Epithelial cell of esophagus (primary cell): ENCODE measurements around the gene CSAD.

ENCODE experiments used
- DNase-seq: peaks from one replicate; pipeline ENCODE4 v3.0.0; 2010; ENCODE audit warnings: low read depth
- H3K4me3 ChIP-seq: 2 replicates; pipeline ENCODE4 v1.5.1; 2011; ENCODE audit warnings: mild to moderate bottlenecking, low read length, control low read depth
- TF ChIP-seq, protein P1 (sequence below): IDR thresholded peaks from 2 replicates; pipeline ENCODE4 v1.5.1; 2011; ENCODE audit warnings: low read depth, mild to moderate bottlenecking, low read length, control low read depth, inconsistent platforms; ENCODE audit not compliant: insufficient read depth; ENCODE audit errors: missing control alignments

Gene CSAD

DNA sequence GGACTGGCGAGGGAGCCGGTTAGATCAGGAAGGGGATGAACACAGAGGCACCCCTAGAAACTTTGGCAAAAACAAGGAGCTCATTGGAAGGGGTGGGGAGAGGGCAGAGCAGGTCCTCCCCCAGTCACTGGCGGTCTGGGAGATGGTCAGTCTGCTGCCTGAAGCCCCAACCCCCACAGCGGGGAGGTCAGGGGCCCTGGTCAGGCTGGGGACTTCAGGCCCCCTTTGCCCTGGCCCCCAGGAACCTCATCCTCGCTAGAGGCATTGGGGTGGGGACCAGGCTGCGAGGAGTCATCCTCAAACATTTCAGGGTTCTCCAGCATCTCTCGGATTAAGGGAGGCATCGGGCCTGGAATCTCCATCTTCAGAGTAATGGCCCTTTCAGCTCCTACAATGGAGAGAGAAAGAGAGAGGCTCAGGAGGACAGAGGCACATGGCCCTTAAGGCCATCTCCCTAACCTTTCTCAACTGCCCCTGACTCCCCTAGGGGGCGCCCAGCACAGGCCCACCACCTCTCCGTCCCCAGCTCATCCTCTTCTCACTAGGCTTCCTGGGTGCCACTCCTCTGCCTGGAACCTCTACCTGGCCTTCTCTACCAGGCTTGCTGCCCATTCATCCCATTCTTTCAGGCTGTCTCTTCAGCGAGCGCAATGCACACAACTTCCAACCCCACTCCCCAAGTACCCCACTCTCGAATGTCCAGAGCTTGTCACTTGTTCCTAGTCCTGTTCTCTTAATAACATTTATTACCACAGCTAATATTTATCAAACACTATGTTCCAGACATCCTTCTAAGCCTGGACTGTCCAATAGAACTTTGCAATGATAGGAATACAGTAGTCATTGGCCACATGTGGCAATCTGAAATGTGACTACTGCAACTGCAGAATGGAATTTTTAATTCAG is 31.0 kb upstream of the CSAD start:
- TF ChIP-seq, protein P1, sequence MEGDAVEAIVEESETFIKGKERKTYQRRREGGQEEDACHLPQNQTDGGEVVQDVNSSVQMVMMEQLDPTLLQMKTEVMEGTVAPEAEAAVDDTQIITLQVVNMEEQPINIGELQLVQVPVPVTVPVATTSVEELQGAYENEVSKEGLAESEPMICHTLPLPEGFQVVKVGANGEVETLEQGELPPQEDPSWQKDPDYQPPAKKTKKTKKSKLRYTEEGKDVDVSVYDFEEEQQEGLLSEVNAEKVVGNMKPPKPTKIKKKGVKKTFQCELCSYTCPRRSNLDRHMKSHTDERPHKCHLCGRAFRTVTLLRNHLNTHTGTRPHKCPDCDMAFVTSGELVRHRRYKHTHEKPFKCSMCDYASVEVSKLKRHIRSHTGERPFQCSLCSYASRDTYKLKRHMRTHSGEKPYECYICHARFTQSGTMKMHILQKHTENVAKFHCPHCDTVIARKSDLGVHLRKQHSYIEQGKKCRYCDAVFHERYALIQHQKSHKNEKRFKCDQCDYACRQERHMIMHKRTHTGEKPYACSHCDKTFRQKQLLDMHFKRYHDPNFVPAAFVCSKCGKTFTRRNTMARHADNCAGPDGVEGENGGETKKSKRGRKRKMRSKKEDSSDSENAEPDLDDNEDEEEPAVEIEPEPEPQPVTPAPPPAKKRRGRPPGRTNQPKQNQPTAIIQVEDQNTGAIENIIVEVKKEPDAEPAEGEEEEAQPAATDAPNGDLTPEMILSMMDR, result no peak
- DNase-seq, result no peak
- no peak overlapping the region for H3K4me3 ChIP-seq

DNA sequence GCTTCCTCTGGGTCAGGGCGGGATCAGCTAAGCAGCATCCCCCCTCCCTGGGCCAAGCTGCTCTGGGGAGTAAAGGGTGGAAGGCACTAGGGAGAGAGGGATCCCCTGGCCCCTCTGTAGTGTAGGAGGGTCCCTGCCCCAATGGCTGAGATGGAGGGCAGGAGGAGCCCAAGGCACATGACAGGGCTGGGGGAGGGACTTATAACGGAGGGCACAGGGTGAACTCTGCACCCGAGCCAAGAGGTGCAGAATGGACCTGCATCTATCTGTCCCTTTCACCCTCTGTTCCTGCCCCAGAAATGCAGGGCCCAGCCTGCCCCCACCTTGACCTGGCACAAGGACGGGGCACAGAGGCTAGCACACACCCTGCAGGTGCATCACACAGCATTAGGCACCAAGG is 30.1 kb upstream of the CSAD start:
- H3K4me3 ChIP-seq, result no peak overlapping the region
- TF ChIP-seq, protein P1, result no peak
- DNase-seq, result no peak

DNA sequence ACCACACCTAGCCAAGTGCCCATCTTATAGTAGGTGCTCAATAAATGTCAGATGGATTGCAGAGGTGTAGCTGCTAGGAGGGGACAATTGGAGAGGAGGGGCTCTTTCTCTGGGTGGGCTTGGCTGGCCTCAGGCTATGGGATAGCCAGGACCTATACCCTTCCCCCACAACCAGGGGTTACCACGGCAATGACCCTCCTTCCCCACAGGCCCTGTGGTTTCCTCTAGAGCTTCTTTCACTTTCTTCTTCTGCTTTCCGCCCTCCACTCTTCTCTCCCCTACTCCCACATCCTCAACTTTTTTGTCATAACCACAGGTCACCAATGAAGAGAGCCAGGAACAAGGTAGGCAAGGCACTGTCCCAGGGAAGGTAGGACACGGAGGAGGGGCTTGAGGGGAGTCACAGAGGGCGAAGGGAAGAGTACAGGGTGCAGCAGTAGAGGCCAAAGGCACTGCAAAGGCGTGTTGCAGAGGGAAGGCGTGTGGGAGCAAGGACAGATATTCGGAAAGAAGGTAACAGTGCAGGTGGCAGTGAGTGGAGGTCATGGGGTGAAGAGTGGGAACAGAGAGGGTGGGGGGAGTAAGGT is 28.2 kb upstream of the CSAD start:
- TF ChIP-seq, protein P1, result no peak
- no peak for DNase-seq
- H3K4me3 ChIP-seq, result no peak overlapping the region

DNA sequence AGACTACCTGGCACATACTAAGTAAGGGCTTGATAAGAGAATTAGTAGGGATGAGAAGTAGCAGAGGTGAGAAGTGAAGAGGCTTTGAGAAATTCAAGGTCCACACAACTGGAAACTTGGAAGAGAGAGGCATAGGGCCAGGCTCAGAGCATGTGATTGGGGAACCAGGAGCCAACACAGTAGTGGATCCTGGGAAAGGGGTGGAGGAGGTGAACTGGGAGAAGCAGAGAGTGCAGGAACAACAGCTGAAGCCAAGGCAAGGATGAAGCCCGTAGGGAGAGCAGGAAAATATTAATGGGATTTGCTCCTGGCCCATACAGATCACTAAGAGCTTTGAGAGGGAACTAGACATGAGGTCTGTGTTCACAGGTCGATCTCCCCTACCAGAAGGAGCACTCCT is 27.7 kb upstream of the CSAD start:
- DNase-seq, result no peak
- H3K4me3 ChIP-seq, result no peak overlapping the region
- TF ChIP-seq, protein P1, result no peak

DNA sequence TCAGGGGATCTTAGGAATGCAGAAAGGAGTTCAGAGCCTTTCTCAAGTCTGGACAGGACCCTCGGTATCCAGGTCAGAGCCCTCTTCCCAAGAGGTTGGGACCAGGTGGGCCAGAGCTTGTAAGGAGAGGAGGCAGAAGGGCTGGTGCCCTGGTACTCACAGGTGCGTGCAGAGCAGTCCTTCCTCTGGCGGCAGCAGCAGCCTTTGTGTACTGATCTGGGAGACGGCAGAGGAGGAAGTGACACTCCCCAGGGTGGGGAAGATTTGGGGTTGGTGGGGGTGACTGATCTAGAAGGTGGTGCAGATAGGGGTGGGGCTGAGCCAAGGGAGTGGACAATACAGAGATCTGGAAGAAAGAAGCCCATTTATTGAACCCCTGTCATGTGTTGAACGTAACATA is 26.3 kb upstream of the CSAD start, which contains the start of gene ITGB7:
ITGB7 (minus strand) TSS at position 210 of the 400 bp plus-strand sequence. CDS start 6,808 bp downstream, outside the sequence.
- TF ChIP-seq, protein P1, result no peak
- no peak within 1 kb of the TSS for H3K4me3 ChIP-seq
- peak; percentile 19 for DNase-seq

DNA sequence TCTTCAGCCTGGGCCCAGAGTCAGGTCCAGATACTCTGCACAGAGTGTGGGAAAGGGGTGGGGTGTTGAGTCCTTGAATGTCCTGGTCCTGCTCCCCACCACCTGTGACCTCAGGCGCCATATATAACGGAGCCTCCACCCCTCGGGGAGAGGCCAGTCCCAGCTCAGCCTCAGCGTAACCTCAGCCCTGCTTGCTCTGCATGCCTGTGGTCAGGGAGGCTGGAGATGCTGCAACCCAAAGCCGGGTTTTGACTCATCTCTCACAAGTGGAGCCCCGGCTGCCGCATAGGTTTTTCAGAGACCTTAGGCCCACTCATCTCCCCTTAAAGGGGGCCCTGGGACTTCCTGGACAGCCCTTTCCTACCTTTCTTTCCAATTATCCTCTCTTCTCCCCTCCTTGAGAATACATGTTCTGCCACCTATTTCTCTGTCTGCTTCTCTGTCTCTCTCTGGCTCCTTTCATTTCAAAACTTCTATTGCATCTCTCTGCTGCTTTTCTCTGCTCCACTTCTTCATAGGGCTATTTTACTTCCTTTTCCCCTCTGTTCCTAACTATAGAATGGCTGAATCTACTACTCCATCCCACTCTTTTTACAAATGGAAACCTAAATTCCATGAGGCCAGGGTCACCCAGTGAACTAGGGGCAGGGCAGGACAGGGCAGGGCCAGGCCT is 25.2 kb upstream of the CSAD start:
- no peak overlapping the region for H3K4me3 ChIP-seq
- peak; percentile 70 for DNase-seq
- TF ChIP-seq, protein P1, result no peak
